Lung microvascular endothelial cell (primary cell): ENCODE measurements around the gene CREB5. TPM values are rescaled to one million over a fixed set of nuclear protein-coding genes. Genes with fewer than 3 reads are reported as not detected.

Source experiments
- DNase-seq, 2 donors: peaks; one replicate each; pipeline versions ENCODE4 v3.0.0 to v3.0.0-alpha.2; 2010; ENCODE audit warnings: low read depth in 2 of 2
- total RNA-seq: library from RNA; depleted of rRNA; stranded (reverse); fragments of >200 nt; gene quantifications from 2 replicates; pipeline ENCODE4 v1.2.1, GENCODE V29; 2014

Gene CREB5
- total RNA-seq, 1 donor from 2014 or later, result 3.2 TPM

GRCh38 chr7:28406192-28406591, 6.1 kb upstream of the CREB5 start:
- DNase-seq, result peak; percentile 5 to 7

GRCh38 chr7:28407651-28408050, 4.7 kb upstream of the CREB5 start:
- DNase-seq, result peak; percentile 4 to 28

GRCh38 chr7:28408105-28408959, 4.0 kb upstream of the CREB5 start:
- DNase-seq, result no peak

GRCh38 chr7:28408960-28409715, 3.2 kb upstream of the CREB5 start:
- DNase-seq, result peak; percentile 92 to 93

GRCh38 chr7:28409716-28410627, 2.3 kb upstream of the CREB5 start:
- peak; percentile 19 to 28 for DNase-seq

- peak; percentile 14 to 48 for DNase-seq
Observed at GRCh38 chr7:28410628-28411531, 1.4 kb upstream of the CREB5 start.

GRCh38 chr7:28413011-28413410, 693 bp downstream of the CREB5 start:
- no peak for DNase-seq

GRCh38 chr7:28414453-28414852, 2.1 kb downstream of the CREB5 start:
- DNase-seq, result no peak

- no peak for DNase-seq
Observed at GRCh38 chr7:28417321-28417940, 5.1 kb downstream of the CREB5 start.

GRCh38 chr7:28418311-28418710, 6.0 kb downstream of the CREB5 start:
- DNase-seq, result no peak

- no peak for DNase-seq
Observed at GRCh38 chr7:28418966-28419365, 6.6 kb downstream of the CREB5 start.

GRCh38 chr7:28419716-28420115, 7.4 kb downstream of the CREB5 start:
- peak in 1 of 2 donors; percentile 9 for DNase-seq

- DNase-seq, result no peak
Observed at GRCh38 chr7:28423112-28423511, 10.8 kb downstream of the CREB5 start.

GRCh38 chr7:28423918-28424514, 11.7 kb downstream of the CREB5 start:
- DNase-seq, result no peak

- no peak for DNase-seq
Observed at GRCh38 chr7:28425496-28425895, 13.2 kb downstream of the CREB5 start.

- no peak for DNase-seq
Observed at GRCh38 chr7:28427236-28427635, 14.9 kb downstream of the CREB5 start.

GRCh38 chr7:28430616-28431015, 18.3 kb downstream of the CREB5 start:
- DNase-seq, result no peak

- DNase-seq, result no peak
Observed at GRCh38 chr7:28432105-28432504, 19.8 kb downstream of the CREB5 start.

- DNase-seq, result no peak
Observed at GRCh38 chr7:28433039-28433438, 20.7 kb downstream of the CREB5 start.
